ENCODE data around the gene PIP5KL1. TPM values are rescaled to one million over a fixed set of nuclear protein-coding genes. Genes with fewer than 3 reads are reported as not detected.

PIP5KL1 gene
- total RNA-seq, 1 experiment from 2014 or later: 3.9 TPM

GRCh38 chr9:127941961-127942215, 11.3 kb upstream of the PIP5KL1 start:
- no peak overlapping the region for H3K4me3 ChIP-seq (ENCODE audit: low read depth, low read length, poor library complexity, severe bottlenecking)
- no peaks in the 10 kb centered on the region for H3K27me3 ChIP-seq (replicated peaks; ENCODE audit: insufficient read depth, low read depth, low read length, poor library complexity)
- peaks cover 8% of the 10 kb centered on the region for H3K4me1 ChIP-seq (ENCODE audit: insufficient read depth, low read length, poor library complexity, severe bottlenecking)
- no TSS peak for BruUV-seq (replicated peaks)
- H3K9me3 ChIP-seq (ENCODE audit: low read depth, low read length, poor library complexity, severe bottlenecking): no peaks in the 10 kb centered on the region
- no peak for DNase-seq (ENCODE audit: low spot score)
- ChIA-PET CTCF (interaction anchor here (1.3 to 2.5 kb wide), 2 partner anchors 83 to 93 kb away, joined by 4 to 22 read pairs; no protein-coding TSS in a partner anchor), POLR2A (ENCODE audit: low non-redundant PET) (no interaction called here)
- intact Hi-C loops (cut with micrococcal nuclease; ENCODE audit: unreplicated experiment): loop anchor here (2.0 kb wide), 1 partner anchor 175 kb away; no protein-coding TSS in a partner anchor
- TF ChIP-seq EZH2 (IDR thresholded peaks at IDR 0.05; ENCODE audit: borderline replicate concordance, low read depth, low read length, poor library complexity, severe bottlenecking): no peak
- no peak for TF ChIP-seq CTCF (conservative IDR thresholded peaks at IDR 0.05; ENCODE audit: low read depth, low read length)
- peaks cover 21% of the 10 kb centered on the region for H3K36me3 ChIP-seq (ENCODE audit: insufficient read depth, low read length, poor library complexity, severe bottlenecking)
- H3K27ac ChIP-seq (ENCODE audit: low read depth, low read length, poor library complexity, severe bottlenecking): peak overlapping the region; percentile 54

- TF ChIP-seq EZH2 (IDR thresholded peaks at IDR 0.05; ENCODE audit: borderline replicate concordance, low read depth, low read length, poor library complexity, severe bottlenecking) (no peak), CTCF (conservative IDR thresholded peaks at IDR 0.05; ENCODE audit: low read depth, low read length) (no peak)
- DNase-seq (ENCODE audit: low spot score): no peak
- no peak overlapping the region for H3K4me3 ChIP-seq (ENCODE audit: low read depth, low read length, poor library complexity, severe bottlenecking)
- H3K4me1 ChIP-seq (ENCODE audit: insufficient read depth, low read length, poor library complexity, severe bottlenecking): peaks cover 10% of the 10 kb centered on the region
- H3K9me3 ChIP-seq (ENCODE audit: low read depth, low read length, poor library complexity, severe bottlenecking): no peaks in the 10 kb centered on the region
- intact Hi-C loops (cut with micrococcal nuclease; ENCODE audit: unreplicated experiment): no loop called here
- no TSS peak for BruUV-seq (replicated peaks)
- H3K27ac ChIP-seq (ENCODE audit: low read depth, low read length, poor library complexity, severe bottlenecking): peak overlapping the region; percentile 54
- POLR2A ChIA-PET (ENCODE audit: low non-redundant PET): no interaction called here
- no peaks in the 10 kb centered on the region for H3K27me3 ChIP-seq (replicated peaks; ENCODE audit: insufficient read depth, low read depth, low read length, poor library complexity)
- peaks cover 21% of the 10 kb centered on the region for H3K36me3 ChIP-seq (ENCODE audit: insufficient read depth, low read length, poor library complexity, severe bottlenecking)
- CTCF ChIA-PET: interaction anchor here (2.5 kb wide), 1 partner anchor 93 kb away, joined by 22 read pairs; no protein-coding TSS in a partner anchor
Measured at GRCh38 chr9:127941062-127941960, 10.7 kb upstream of the PIP5KL1 start.

GRCh38 chr9:127940593-127940992, 10.0 kb upstream of the PIP5KL1 start:
- no peak for TF ChIP-seq EZH2 (IDR thresholded peaks at IDR 0.05; ENCODE audit: borderline replicate concordance, low read depth, low read length, poor library complexity, severe bottlenecking)
- TF ChIP-seq CTCF (conservative IDR thresholded peaks at IDR 0.05; ENCODE audit: low read depth, low read length): no peak

More at GRCh38 chr9:127940593-127940992, 10.0 kb upstream of the PIP5KL1 start:
- DNase-seq (ENCODE audit: low spot score): no peak
- Histone ChIP-seq H3K4me3 (ENCODE audit: low read depth, low read length, poor library complexity, severe bottlenecking) (no peak overlapping the region), H3K27ac (ENCODE audit: low read depth, low read length, poor library complexity, severe bottlenecking) (no peak overlapping the region), H3K9me3 (ENCODE audit: low read depth, low read length, poor library complexity, severe bottlenecking) (no peaks in the 10 kb centered on the region), H3K4me1 (ENCODE audit: insufficient read depth, low read length, poor library complexity, severe bottlenecking) (peaks cover 16% of the 10 kb centered on the region), H3K27me3 (replicated peaks; ENCODE audit: insufficient read depth, low read depth, low read length, poor library complexity) (no peaks in the 10 kb centered on the region), H3K36me3 (ENCODE audit: insufficient read depth, low read length, poor library complexity, severe bottlenecking) (peaks cover 21% of the 10 kb centered on the region)
- intact Hi-C loops (cut with micrococcal nuclease; ENCODE audit: unreplicated experiment): no loop called here
- POLR2A ChIA-PET (ENCODE audit: low non-redundant PET): no interaction called here
- no TSS peak for BruUV-seq (replicated peaks)
- CTCF ChIA-PET: no interaction called here

All from A673 (cell line).